SK-N-SH (cell line): ENCODE measurements around the gene ADAMTSL1. TPM values are rescaled to one million over a fixed set of nuclear protein-coding genes. Genes with fewer than 3 reads are reported as not detected.

Experiments used
- CTCF ChIA-PET: fragments of 300-600, 350-600 bp; formaldehyde crosslinking; extraction: SDS; loops from one replicate; lab custom pipeline; 2021; lab: Yijun Ruan, JAX
- POLR2A ChIA-PET: fragments of 350-600 bp; sonication (Branson Sonifier 250); formaldehyde crosslinking; extraction: SDS; loops from one replicate; lab custom pipeline; 2020; ENCODE audit warnings: antibody characterized with exemption, inconsistent platforms; lab: Yijun Ruan, JAX
- DNase-seq: peaks from one replicate; pipeline ENCODE4 v3.0.0; 2012
- H2AFZ ChIP-seq: fragments of 200-600 bp; sonication (generic); 2 replicates; pipeline ENCODE4 v1.8.1; 2016; ENCODE audit warnings: antibody characterized with exemption, mild to moderate bottlenecking, low read depth
- H3F3A ChIP-seq: fragments of 200-600 bp; sonication (generic); replicated peaks from 2 replicates; pipeline ENCODE3; 2016; ENCODE audit warnings: antibody characterized with exemption, mild to moderate bottlenecking; ENCODE audit not compliant: insufficient read depth
- H3K27ac ChIP-seq, 2 experiments: fragments of 200-500 bp in 1 of 2; fragments of 200-600 bp in 1 of 2; sonication (Bioruptor generic) in 1 of 2; sonication (generic), shearing (Covaris generic) in 1 of 2; 2 replicates each; pipeline versions ENCODE4 v1.5.1 to v1.6.1; 2014 to 2016; ENCODE audit warnings: low read depth in 2 of 2, inconsistent platforms in 1 of 2, low read length in 1 of 2, mild to moderate bottlenecking in 1 of 2, mixed read lengths in 1 of 2
- H3K27me3 ChIP-seq: fragments of 200-600 bp; sonication (generic), shearing (Covaris generic); 2 replicates; pipeline ENCODE4 v1.6.1; 2016; ENCODE audit warnings: mixed run types; ENCODE audit not compliant: insufficient read depth
- H3K36me3 ChIP-seq, 2 experiments: fragments of 200-500 bp in 1 of 2; fragments of 200-600 bp in 1 of 2; sonication (Bioruptor generic) in 1 of 2; sonication (generic) in 1 of 2; replicated peaks in 1 of 2; 2 replicates each; pipeline versions ENCODE3 to v1.5.1; 2014 to 2016; ENCODE audit warnings: low read length in 1 of 2, mild to moderate bottlenecking in 1 of 2; ENCODE audit not compliant: insufficient read depth in 2 of 2, control insufficient read depth in 1 of 2
- H3K4me1 ChIP-seq, 2 experiments: fragments of 200-500 bp in 1 of 2; fragments of 200-600 bp in 1 of 2; sonication (Bioruptor generic) in 1 of 2; sonication (generic), shearing (Covaris generic) in 1 of 2; 2 replicates each; pipeline versions ENCODE4 v1.5.1 to v1.6.1; 2014 to 2016; ENCODE audit warnings: low read depth in 1 of 2, low read length in 1 of 2, mixed run types in 1 of 2; ENCODE audit not compliant: insufficient read depth in 2 of 2, control insufficient read depth in 1 of 2
- H3K4me2 ChIP-seq: fragments of 200-600 bp; sonication (generic), shearing (Covaris generic); 2 replicates; pipeline ENCODE4 v1.6.1; 2017; ENCODE audit warnings: mixed run types
- H3K4me3 ChIP-seq, 2 experiments: fragments of 200-500 bp in 1 of 2; fragments of 200-600 bp in 1 of 2; sonication (Bioruptor generic) in 1 of 2; sonication (generic), shearing (Covaris generic) in 1 of 2; 2 replicates each; pipeline versions ENCODE4 v1.5.1 to v1.8.1; 2014 to 2016; ENCODE audit warnings: low read depth in 2 of 2, inconsistent platforms in 1 of 2, low read length in 1 of 2, mild to moderate bottlenecking in 1 of 2, mixed read lengths in 1 of 2, moderate library complexity in 1 of 2
- H3K79me2 ChIP-seq: fragments of 200-600 bp; sonication (generic); 2 replicates; pipeline ENCODE4 v1.8.1; 2017; ENCODE audit warnings: mild to moderate bottlenecking; ENCODE audit not compliant: insufficient read depth
- H3K9ac ChIP-seq: fragments of 200-600 bp; sonication (generic); 2 replicates; pipeline ENCODE4 v1.6.1; 2017; ENCODE audit warnings: mixed run types
- H3K9me2 ChIP-seq: fragments of 200-600 bp; sonication (generic); 2 replicates; pipeline ENCODE4 v1.6.1; 2017; ENCODE audit warnings: mixed run types
- H3K9me3 ChIP-seq: fragments of 200-600 bp; sonication (generic); 2 replicates; pipeline ENCODE4 v1.6.1; 2017; ENCODE audit warnings: mixed run types, mild to moderate bottlenecking, moderate library complexity
- H4K20me1 ChIP-seq: fragments of 200-600 bp; sonication (generic); 2 replicates; pipeline ENCODE4 v1.6.1; 2017; ENCODE audit warnings: mild to moderate bottlenecking, mixed run types; ENCODE audit not compliant: insufficient read depth
- CTCF ChIP-seq: fragments of 200-600 bp; sonication (generic); IDR thresholded peaks from 2 replicates; pipeline ENCODE4 v1.6.1; 2017; ENCODE audit warnings: antibody characterized with exemption, mild to moderate bottlenecking, moderate library complexity
- EZH2phosphoT487 ChIP-seq: fragments of 200-600 bp; sonication (generic); IDR thresholded peaks from 2 replicates; pipeline ENCODE4 v1.6.1; 2017; ENCODE audit warnings: low read depth, mixed run types, mild to moderate bottlenecking, antibody characterized with exemption, moderate library complexity, borderline replicate concordance
- FOSL2 ChIP-seq: IDR thresholded peaks from 2 replicates; pipeline ENCODE4 v1.4.0; 2012; ENCODE audit warnings: low read depth, mild to moderate bottlenecking, moderate library complexity, borderline replicate concordance
- FOXJ3 ChIP-seq: sonication (generic); formaldehyde crosslinking; IDR thresholded peaks from 2 replicates; pipeline ENCODE4 v1.5.1; 2020; ENCODE audit warnings: mild to moderate bottlenecking, missing genetic modification reagents
- FOXM1 ChIP-seq: IDR thresholded peaks from 2 replicates; pipeline ENCODE4 v1.4.0; 2012; ENCODE audit warnings: low read depth, mild to moderate bottlenecking
- GABPA ChIP-seq: IDR thresholded peaks from 2 replicates; pipeline ENCODE4 v1.4.0; 2012; ENCODE audit warnings: low read depth, mild to moderate bottlenecking
- GATA2 ChIP-seq: sonication (generic); formaldehyde crosslinking; IDR thresholded peaks from 2 replicates; pipeline ENCODE4 v1.5.0; 2020; ENCODE audit warnings: mild to moderate bottlenecking, missing genetic modification reagents
- IRF3 ChIP-seq: fragments of 150-350 bp; IDR thresholded peaks from 2 replicates; pipeline ENCODE4 v1.6.1; 2016; ENCODE audit warnings: mild to moderate bottlenecking, low read depth, low read length
- JUND ChIP-seq: IDR thresholded peaks from 2 replicates; pipeline ENCODE4 v1.4.0; 2012
- MAX ChIP-seq: IDR thresholded peaks from 2 replicates; pipeline ENCODE4 v1.4.0; 2012; ENCODE audit warnings: low read depth
- MXI1 ChIP-seq: IDR thresholded peaks from 2 replicates; pipeline ENCODE4 v1.6.1; 2012; ENCODE audit warnings: mild to moderate bottlenecking, low read depth, low read length, improper control_type of control experiment
- NFIC ChIP-seq: IDR thresholded peaks from 2 replicates; pipeline ENCODE4 v1.4.0; 2012; ENCODE audit warnings: borderline replicate concordance
- NRF1 ChIP-seq: IDR thresholded peaks from 2 replicates; pipeline ENCODE4 v1.6.1; 2012; ENCODE audit warnings: low read depth, mild to moderate bottlenecking, low read length
- PBX3 ChIP-seq: IDR thresholded peaks from 2 replicates; pipeline ENCODE4; 2012
- RAD21 ChIP-seq: IDR thresholded peaks from 2 replicates; pipeline ENCODE4 v1.6.1; 2012; ENCODE audit warnings: mild to moderate bottlenecking, low read length
- REST ChIP-seq: IDR thresholded peaks from 2 replicates; pipeline ENCODE4 v1.6.1; 2012; ENCODE audit warnings: mild to moderate bottlenecking, low read depth, low read length, moderate library complexity
- RFX5 ChIP-seq: IDR thresholded peaks from 2 replicates; pipeline ENCODE4 v1.6.1; 2012; ENCODE audit warnings: mild to moderate bottlenecking, improper control_type of control experiment, low read length
- TAF1 ChIP-seq: IDR thresholded peaks from 2 replicates; pipeline ENCODE4 v1.6.1; 2012; ENCODE audit warnings: low read depth, mild to moderate bottlenecking, low read length, moderate library complexity, borderline replicate concordance
- TCF12 ChIP-seq: IDR thresholded peaks from 2 replicates; pipeline ENCODE4 v1.4.0; 2012
- TEAD4 ChIP-seq: IDR thresholded peaks from 2 replicates; pipeline ENCODE4 v1.4.0; 2012; ENCODE audit warnings: mild to moderate bottlenecking, borderline replicate concordance; ENCODE audit not compliant: insufficient read depth
- YY1 ChIP-seq: IDR thresholded peaks from 2 replicates; pipeline ENCODE4 v1.4.0; 2012; ENCODE audit warnings: low read depth, mild to moderate bottlenecking
- WGBS: methylation state at CpG from one replicate; pipeline ENCODE4 v1.1.6; 2017; ENCODE audit warnings: low lambda C conversion rate; 5-methylcytosine and 5-hydroxymethylcytosine counted together
- polyA plus RNA-seq, 3 experiments: library from polyadenylated mRNA; depleted of rRNA; stranded (reverse); fragments of >200 nt; gene quantifications; 2 replicates each; pipeline ENCODE4 v1.2.3, GENCODE V29; 2012

ADAMTSL1 gene
- polyA plus RNA-seq, 1 of the 3 experiments (the other 2 are of a cell fraction) = 114 TPM

GRCh38 chr9:18638371-18639249, 164.7 kb downstream of the ADAMTSL1 start:
- TF ChIP-seq CTCF (no peak), TAF1 (no peak), FOXM1 (no peak), RFX5 (no peak), FOXJ3 (no peak), NFIC (no peak), TEAD4 (no peak), GABPA (no peak), RAD21 (no peak), PBX3 (peak; percentile 55), YY1 (no peak), MXI1 (no peak), REST (no peak), GATA2 (CRISPR knock-in tag) (no peak), IRF3 (no peak), TCF12 (peak; percentile 8; the same call in 1 of the 2 replicates), FOSL2 (no peak; the same call in 1 of the 2 replicates), MAX (no peak), EZH2phosphoT487 (no peak), JUND (peak; percentile 5; the same call in 1 of the 2 replicates), NRF1 (no peak)
- TF ChIP-seq, all 33 proteins: peak for 3
- H3K9me2 ChIP-seq = no peaks in the 10 kb centered on the region
- WGBS = 70% methylated on average over 7 of the region's 7 CpGs
- no peak overlapping the region for H3K9ac ChIP-seq
- H3K4me3 ChIP-seq = no peak overlapping the region
- no peak overlapping the region for H3K4me2 ChIP-seq
- H3K27me3 ChIP-seq = no peaks in the 10 kb centered on the region
- no peaks in the 10 kb centered on the region for H4K20me1 ChIP-seq
- POLR2A ChIA-PET = no interaction called here
- CTCF ChIA-PET = no interaction called here
- H2AFZ ChIP-seq = no peak overlapping the region
- no peak for DNase-seq
- H3K9me3 ChIP-seq = no peaks in the 10 kb centered on the region
- H3K36me3 ChIP-seq = peaks cover 0 to 77% of the 10 kb centered on the region in 2 experiments
- H3K27ac ChIP-seq = peak overlapping the region in 1 of 2 experiments; percentile 26; a peak in 2 of 4 replicates
- H3K79me2 ChIP-seq = peaks cover 40% of the 10 kb centered on the region
- peaks cover 28% of the 10 kb centered on the region for H3F3A ChIP-seq
- H3K4me1 ChIP-seq = peaks cover 0 to 10% of the 10 kb centered on the region in 2 experiments; a peak in 1 of 4 replicates
